ENCODE measurements around the gene BLVRB. TPM values are rescaled to one million over a fixed set of nuclear protein-coding genes. Genes with fewer than 3 reads are reported as not detected.
"Not testable (repeated sequence)": the region's sequence is repeated elsewhere in the genome, so short reads cannot be mapped to it uniquely, and the experiment has no call there.

BLVRB gene
- total and polyA plus RNA-seq, 10 of the 15 experiments (the other 5 are each of a cell fraction or from before 2014, with no cell fraction given): 6.3 to 53.3 (median 27.8) TPM

DNA sequence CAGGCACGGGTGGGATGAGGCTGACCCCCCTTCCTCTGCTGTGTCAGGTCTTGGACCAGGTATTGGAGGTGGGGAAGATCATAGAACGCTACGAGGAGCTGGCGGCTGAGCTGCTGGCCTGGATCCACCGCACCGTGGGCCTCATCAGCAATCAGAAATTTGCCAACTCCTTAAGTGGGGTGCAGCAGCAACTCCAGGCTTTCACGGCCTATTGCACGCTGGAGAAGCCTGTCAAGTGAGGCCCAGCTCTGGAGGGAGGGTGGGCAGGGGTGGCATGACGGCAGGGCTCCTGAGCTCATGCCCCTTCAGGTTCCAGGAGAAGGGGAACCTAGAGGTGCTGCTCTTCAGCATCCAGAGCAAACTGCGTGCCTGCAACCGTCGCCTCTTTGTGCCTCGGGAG is 36.5 kb upstream of the BLVRB start (continued):
- TF ChIP-seq, protein P1, sequence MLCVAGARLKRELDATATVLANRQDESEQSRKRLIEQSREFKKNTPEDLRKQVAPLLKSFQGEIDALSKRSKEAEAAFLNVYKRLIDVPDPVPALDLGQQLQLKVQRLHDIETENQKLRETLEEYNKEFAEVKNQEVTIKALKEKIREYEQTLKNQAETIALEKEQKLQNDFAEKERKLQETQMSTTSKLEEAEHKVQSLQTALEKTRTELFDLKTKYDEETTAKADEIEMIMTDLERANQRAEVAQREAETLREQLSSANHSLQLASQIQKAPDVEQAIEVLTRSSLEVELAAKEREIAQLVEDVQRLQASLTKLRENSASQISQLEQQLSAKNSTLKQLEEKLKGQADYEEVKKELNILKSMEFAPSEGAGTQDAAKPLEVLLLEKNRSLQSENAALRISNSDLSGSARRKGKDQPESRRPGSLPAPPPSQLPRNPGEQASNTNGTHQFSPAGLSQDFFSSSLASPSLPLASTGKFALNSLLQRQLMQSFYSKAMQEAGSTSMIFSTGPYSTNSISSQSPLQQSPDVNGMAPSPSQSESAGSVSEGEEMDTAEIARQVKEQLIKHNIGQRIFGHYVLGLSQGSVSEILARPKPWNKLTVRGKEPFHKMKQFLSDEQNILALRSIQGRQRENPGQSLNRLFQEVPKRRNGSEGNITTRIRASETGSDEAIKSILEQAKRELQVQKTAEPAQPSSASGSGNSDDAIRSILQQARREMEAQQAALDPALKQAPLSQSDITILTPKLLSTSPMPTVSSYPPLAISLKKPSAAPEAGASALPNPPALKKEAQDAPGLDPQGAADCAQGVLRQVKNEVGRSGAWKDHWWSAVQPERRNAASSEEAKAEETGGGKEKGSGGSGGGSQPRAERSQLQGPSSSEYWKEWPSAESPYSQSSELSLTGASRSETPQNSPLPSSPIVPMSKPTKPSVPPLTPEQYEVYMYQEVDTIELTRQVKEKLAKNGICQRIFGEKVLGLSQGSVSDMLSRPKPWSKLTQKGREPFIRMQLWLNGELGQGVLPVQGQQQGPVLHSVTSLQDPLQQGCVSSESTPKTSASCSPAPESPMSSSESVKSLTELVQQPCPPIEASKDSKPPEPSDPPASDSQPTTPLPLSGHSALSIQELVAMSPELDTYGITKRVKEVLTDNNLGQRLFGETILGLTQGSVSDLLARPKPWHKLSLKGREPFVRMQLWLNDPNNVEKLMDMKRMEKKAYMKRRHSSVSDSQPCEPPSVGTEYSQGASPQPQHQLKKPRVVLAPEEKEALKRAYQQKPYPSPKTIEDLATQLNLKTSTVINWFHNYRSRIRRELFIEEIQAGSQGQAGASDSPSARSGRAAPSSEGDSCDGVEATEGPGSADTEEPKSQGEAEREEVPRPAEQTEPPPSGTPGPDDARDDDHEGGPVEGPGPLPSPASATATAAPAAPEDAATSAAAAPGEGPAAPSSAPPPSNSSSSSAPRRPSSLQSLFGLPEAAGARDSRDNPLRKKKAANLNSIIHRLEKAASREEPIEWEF (IDR thresholded peaks at IDR 0.05; ENCODE audit: insufficient replicate concordance, low read depth, low read length): no peak
- TF ChIP-seq BRCA1 (IDR thresholded peaks at IDR 0.05; ENCODE audit: low read depth, low read length): no peak
- TF ChIP-seq IRF3 (IDR thresholded peaks at IDR 0.05): no peak

DNA sequence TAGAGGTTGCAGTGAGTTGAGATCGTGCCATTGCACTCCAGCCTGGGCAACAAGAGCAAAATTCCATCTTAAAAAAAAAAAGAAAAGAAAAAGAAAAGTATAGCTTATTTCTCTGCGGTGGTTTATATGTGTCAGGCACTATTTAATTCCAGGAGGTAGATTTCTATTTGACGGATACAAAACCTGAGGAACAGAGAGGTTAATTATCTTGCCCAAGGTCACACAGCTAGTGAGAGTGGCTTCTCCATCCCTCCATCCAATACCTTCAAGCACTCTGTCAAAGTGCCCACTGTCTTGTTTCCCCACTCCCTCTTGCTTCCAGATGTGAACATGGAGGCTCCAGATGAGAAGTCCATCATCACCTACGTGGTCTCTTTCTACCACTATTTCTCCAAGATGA is 36.1 kb upstream of the BLVRB start:
- intact Hi-C loops (cut with micrococcal nuclease; ENCODE audit: unreplicated experiment) (no loop called here), in situ Hi-C loops (cut with MboI) (no loop called here)
- H4K20me1 ChIP-seq (ENCODE audit: control insufficient read depth, insufficient read depth): no peaks in the 10 kb centered on the region
- H3K9ac ChIP-seq (ENCODE audit: control insufficient read depth, insufficient read depth, low read length): no peak overlapping the region
- ChIA-PET POLR2A (no interaction called here), RAD21 (ENCODE audit: unreplicated experiment) (interaction anchor here (0.9 kb wide), 1 partner anchor 196 kb away, joined by 3 read pairs; no protein-coding TSS in a partner anchor), SMC1A (ENCODE audit: uncharacterized antibody, unreplicated experiment) (no interaction called here), CTCF (interaction anchor here (0.7 kb wide), 1 partner anchor 24 kb away, joined by 3 read pairs; no protein-coding TSS in a partner anchor)
- H3K4me1 ChIP-seq (ENCODE audit: control insufficient read depth, insufficient read depth, low read length): no peaks in the 10 kb centered on the region
- H3K79me2 ChIP-seq (ENCODE audit: control insufficient read depth, insufficient read depth, low read length): no peaks in the 10 kb centered on the region
- no peak overlapping the region for H3K27ac ChIP-seq (ENCODE audit: control insufficient read depth, insufficient read depth)
- BruUV-seq (replicated peaks): no TSS peak
- no peak overlapping the region for H3K4me2 ChIP-seq (ENCODE audit: control insufficient read depth, insufficient read depth)
- H2AFZ ChIP-seq (ENCODE audit: control insufficient read depth, low read depth, low read length): no peak overlapping the region
- ATAC-seq: no peak
- H3K27me3 ChIP-seq (replicated peaks in 1 of 2; ENCODE audit: control insufficient read depth in 2 of 2, insufficient read depth in 2 of 2, low read length in 1 of 2): no peaks in the 10 kb centered on the region
- no peak overlapping the region for H3K4me3 ChIP-seq
- no peaks in the 10 kb centered on the region for H3K9me3 ChIP-seq (replicated peaks; ENCODE audit: control insufficient read depth, insufficient read depth, low read length)
- 45% methylated on average over 4 of the region's 4 CpGs for WGBS (ENCODE audit: insufficient coverage, insufficient replicate concordance, low lambda C conversion rate, missing lambda C conversion rate)
- FAIRE-seq: no peak
- no peaks in the 10 kb centered on the region for H3K36me3 ChIP-seq (ENCODE audit: control insufficient read depth in 2 of 2, insufficient read depth in 2 of 2, low read length in 1 of 2)
- DNase-seq (ENCODE audit: low read depth, low spot score): no peak
- TF ChIP-seq BHLHE40 (IDR thresholded peaks at IDR 0.05; ENCODE audit: borderline replicate concordance in 1 of 2, low read depth in 2 of 2, low read length in 1 of 2) (no peak), GABPA (IDR thresholded peaks at IDR 0.05; ENCODE audit: low read depth) (no peak), SIN3A (IDR thresholded peaks at IDR 0.05; ENCODE audit: low read depth, low read length) (no peak), ESRRA (IDR thresholded peaks at IDR 0.05; ENCODE audit: low read length) (no peak), CEBPB (IDR thresholded peaks at IDR 0.05; ENCODE audit: borderline replicate concordance in 1 of 2, low read depth in 2 of 2, low read length in 2 of 2) (no peak)

DNA sequence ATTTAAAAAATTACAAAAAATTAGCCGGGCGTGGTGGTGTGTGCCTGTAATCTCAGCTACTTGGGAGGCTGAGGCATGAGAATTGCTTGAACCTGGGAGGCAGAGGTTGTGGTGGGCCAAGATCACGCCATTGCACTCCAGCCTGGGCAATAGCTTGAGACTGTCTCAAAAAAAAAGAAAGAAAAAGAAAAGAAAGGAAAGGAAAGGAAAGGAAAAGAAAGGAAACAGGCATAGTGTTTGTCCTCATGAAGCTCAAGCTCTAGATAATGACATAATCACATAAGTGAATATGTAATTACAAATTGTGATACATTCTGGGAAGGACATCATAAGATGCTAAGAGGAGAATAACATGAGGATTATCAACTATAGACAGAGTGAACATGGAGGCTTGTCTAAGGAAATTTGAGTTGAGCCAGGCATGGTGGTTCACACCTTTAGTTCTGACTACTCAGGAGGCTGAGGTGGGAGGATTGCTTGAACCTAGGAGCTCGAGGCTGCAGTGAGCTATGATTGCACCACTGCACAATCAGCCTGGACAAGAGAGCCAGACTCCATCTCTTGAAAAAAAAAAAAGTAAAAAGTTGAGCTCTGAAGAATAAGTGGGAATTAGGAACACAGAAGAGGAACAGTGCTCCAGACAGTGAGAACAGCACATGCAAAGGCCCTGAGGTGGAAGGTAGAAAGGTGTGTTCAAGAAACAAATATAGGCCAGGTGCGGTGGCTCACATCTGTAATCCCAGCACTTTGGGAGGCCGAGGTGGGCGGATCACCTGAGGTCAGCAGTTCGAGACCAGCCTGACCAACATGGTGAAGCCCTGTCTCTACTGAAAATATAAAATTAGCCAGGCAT is 35.4 kb upstream of the BLVRB start:
- ATAC-seq; SMC1A ChIA-PET (ENCODE audit: uncharacterized antibody, unreplicated experiment); H3K9me3 ChIP-seq (replicated peaks; ENCODE audit: control insufficient read depth, insufficient read depth, low read length); H3K27me3 ChIP-seq (replicated peaks in 1 of 2; ENCODE audit: control insufficient read depth in 2 of 2, insufficient read depth in 2 of 2, low read length in 1 of 2); DNase-seq (ENCODE audit: low read depth, low spot score); H2AFZ ChIP-seq (ENCODE audit: control insufficient read depth, low read depth, low read length); H3K4me3 ChIP-seq; POLR2A ChIA-PET; in situ Hi-C loops (cut with MboI); H3K4me2 ChIP-seq (ENCODE audit: control insufficient read depth, insufficient read depth); H3K79me2 ChIP-seq (ENCODE audit: control insufficient read depth, insufficient read depth, low read length); H3K27ac ChIP-seq (ENCODE audit: control insufficient read depth, insufficient read depth); H3K36me3 ChIP-seq (ENCODE audit: control insufficient read depth in 2 of 2, insufficient read depth in 2 of 2, low read length in 1 of 2); intact Hi-C loops (cut with micrococcal nuclease; ENCODE audit: unreplicated experiment); H3K9ac ChIP-seq (ENCODE audit: control insufficient read depth, insufficient read depth, low read length); FAIRE-seq; BruUV-seq (replicated peaks); H4K20me1 ChIP-seq (ENCODE audit: control insufficient read depth, insufficient read depth); H3K4me1 ChIP-seq (ENCODE audit: control insufficient read depth, insufficient read depth, low read length): not testable (repeated sequence)
- ChIA-PET CTCF (interaction anchor here (0.7 kb wide), 1 partner anchor 25 kb away, joined by 3 read pairs; no protein-coding TSS in a partner anchor), RAD21 (ENCODE audit: unreplicated experiment) (interaction anchor here (0.8 kb wide), 1 partner anchor 196 kb away, joined by 3 read pairs; no protein-coding TSS in a partner anchor)
- 29% methylated on average over 8 of the region's 8 CpGs for WGBS (ENCODE audit: insufficient coverage, insufficient replicate concordance, low lambda C conversion rate, missing lambda C conversion rate)

Data from GM12878 (cell line).